A673 (cell line): ENCODE data around the gene BCL3.

Source experiments
- CTCF ChIP-seq: fragments of 300-800, 200-600 bp; sonication (generic); conservative IDR thresholded peaks from 2 replicates; pipeline ENCODE4 v1.5.1; 2017; ENCODE audit warnings: low read depth, mild to moderate bottlenecking, antibody characterized with exemption, low read length, moderate library complexity, mixed read lengths
- EZH2 ChIP-seq: fragments of 200-600 bp; sonication (generic); IDR thresholded peaks from 2 replicates; pipeline ENCODE4 v1.6.1; 2017; ENCODE audit warnings: borderline replicate concordance, low read depth, mild to moderate bottlenecking, mixed read lengths, antibody characterized with exemption, low read length; ENCODE audit not compliant: poor library complexity, severe bottlenecking

- TF ChIP-seq CTCF (no peak), EZH2 (no peak)
These were observed 3.8 kb downstream of the BCL3 start for GRCh38 chr19:44752123-44752815.
